GM23248 (cell line): ENCODE results near the gene METTL25. TPM values are rescaled to one million over a fixed set of nuclear protein-coding genes. Genes with fewer than 3 reads are reported as not detected.

ENCODE experiments used
- DNase-seq: peaks from one replicate; pipeline ENCODE4 v3.0.0-alpha.2; 2015
- H2AFZ ChIP-seq: fragments of 200-600 bp; sonication (generic); 2 replicates; pipeline ENCODE4 v1.6.1; 2016; ENCODE audit warnings: antibody characterized with exemption
- H3F3A ChIP-seq: fragments of 200-600 bp; sonication (generic); 2 replicates; pipeline ENCODE4 v1.6.1; 2016; ENCODE audit warnings: mild to moderate bottlenecking, antibody characterized with exemption, mixed run types; ENCODE audit not compliant: insufficient read depth
- H3K27ac ChIP-seq: fragments of 200-600 bp; sonication (generic); 2 replicates; pipeline ENCODE4 v1.5.1; 2016; ENCODE audit warnings: mild to moderate bottlenecking
- H3K27me3 ChIP-seq: fragments of 200-600 bp; sonication (generic); replicated peaks from 2 replicates; pipeline ENCODE4 v1.6.1; 2016; ENCODE audit warnings: mild to moderate bottlenecking; ENCODE audit not compliant: insufficient read depth
- H3K36me3 ChIP-seq: fragments of 200-600 bp; sonication (generic); 2 replicates; pipeline ENCODE4 v1.6.1; 2016; ENCODE audit warnings: low read depth, mild to moderate bottlenecking
- H3K4me1 ChIP-seq: fragments of 200-600 bp; sonication (generic); 2 replicates; pipeline ENCODE4 v1.6.1; 2016; ENCODE audit warnings: mild to moderate bottlenecking; ENCODE audit not compliant: insufficient read depth
- H3K4me2 ChIP-seq: fragments of 200-600 bp; sonication (generic); one replicate; pipeline ENCODE4 v1.6.1; 2016; ENCODE audit warnings: mild to moderate bottlenecking; ENCODE audit not compliant: unreplicated experiment
- H3K4me3 ChIP-seq: fragments of 200-600 bp; sonication (generic); 2 replicates; pipeline ENCODE4 v1.5.1; 2016; ENCODE audit warnings: mild to moderate bottlenecking
- H3K79me2 ChIP-seq: fragments of 200-600 bp; sonication (generic); 2 replicates; pipeline ENCODE4 v1.6.1; 2016; ENCODE audit warnings: mild to moderate bottlenecking; ENCODE audit not compliant: insufficient read depth
- H3K9ac ChIP-seq: fragments of 200-600 bp; sonication (generic); 2 replicates; pipeline ENCODE4 v1.6.1; 2016; ENCODE audit warnings: mild to moderate bottlenecking
- H3K9me2 ChIP-seq: fragments of 200-600 bp; sonication (generic); 2 replicates; pipeline ENCODE4 v1.6.1; 2016; ENCODE audit warnings: mixed run types, mild to moderate bottlenecking, moderate library complexity; ENCODE audit not compliant: insufficient read depth
- H3K9me3 ChIP-seq: fragments of 200-600 bp; sonication (generic); one replicate; pipeline ENCODE4 v1.6.1; 2017; ENCODE audit warnings: low read depth
- H4K20me1 ChIP-seq: fragments of 200-600 bp; sonication (generic); 2 replicates; pipeline ENCODE4 v1.6.0; 2016; ENCODE audit not compliant: insufficient read depth
- EZH2 ChIP-seq: fragments of 200-600 bp; sonication (generic); IDR thresholded peaks from 2 replicates; pipeline ENCODE4 v1.6.1; 2018; ENCODE audit warnings: antibody characterized with exemption, mild to moderate bottlenecking; ENCODE audit not compliant: insufficient read depth, poor library complexity, severe bottlenecking
- EZH2phosphoT487 ChIP-seq: fragments of 200-600 bp; sonication (generic); IDR thresholded peaks from 2 replicates; pipeline ENCODE4 v1.6.1; 2018; ENCODE audit warnings: antibody characterized with exemption, moderate library complexity, mild to moderate bottlenecking, low read depth; ENCODE audit not compliant: insufficient read depth
- WGBS, 2 experiments: methylation state at CpG; one replicate each; pipeline ENCODE4 v1.1.6; 2015 to 2017; ENCODE audit warnings: low lambda C conversion rate in 2 of 2, low coverage in 1 of 2; ENCODE audit errors: missing lambda C conversion rate in 2 of 2; 5-methylcytosine and 5-hydroxymethylcytosine counted together
- in situ Hi-C: fragments of 300-500 bp; cut with MboI; formaldehyde crosslinking; loops from 2 replicates; pipeline ENCODE4 v1.15.0; 2020
- polyA plus RNA-seq: library from polyadenylated mRNA; unstranded; fragments of >200 nt; fragmentation: Nextera tagmentation; extraction: Ambion mirVana; gene quantifications from 2 replicates; pipeline ENCODE4 v1.2.1, GENCODE V29; 2016
- total RNA-seq: library from RNA; depleted of rRNA; stranded (reverse); fragments of >200 nt; shearing (Covaris generic); gene quantifications from 2 replicates; pipeline ENCODE4 v1.2.3, GENCODE V29; 2014

METTL25 gene
- total and polyA plus RNA-seq, 2 experiments from 2014 or later, result 5.6 to 6.9 TPM

GRCh38 chr12:82505150-82505549, 146.8 kb downstream of the METTL25 start:
- H3K27me3 ChIP-seq, result no peaks in the 10 kb centered on the region

GRCh38 chr12:82507686-82508085, 149.4 kb downstream of the METTL25 start:
- H3F3A ChIP-seq, result no peaks in the 10 kb centered on the region
- H3K4me2 ChIP-seq, result no peak overlapping the region
- 21 to 25% methylated on average over 2 of the region's 2 CpGs for WGBS, 2 experiments
- in situ Hi-C loops, result no loop called here
- no peaks in the 10 kb centered on the region for H4K20me1 ChIP-seq
- DNase-seq, result no peak
- no peaks in the 10 kb centered on the region for H3K27me3 ChIP-seq
- no peak overlapping the region for H3K4me3 ChIP-seq
- TF ChIP-seq EZH2 (no peak), EZH2phosphoT487 (no peak)
- no peaks in the 10 kb centered on the region for H3K9me3 ChIP-seq
- H3K79me2 ChIP-seq, result no peaks in the 10 kb centered on the region
- no peaks in the 10 kb centered on the region; the same call in 1 of the 2 replicates for H3K9me2 ChIP-seq
- no peak overlapping the region for H3K27ac ChIP-seq
- H3K4me1 ChIP-seq, result no peaks in the 10 kb centered on the region
- no peak overlapping the region for H2AFZ ChIP-seq
- no peaks in the 10 kb centered on the region for H3K36me3 ChIP-seq
- no peak overlapping the region for H3K9ac ChIP-seq

More at GRCh38 chr12:82505150-82505549, 146.8 kb downstream of the METTL25 start:
- WGBS, 2 experiments, result 67% methylated on average over 3 of the region's 3 CpGs
- Histone ChIP-seq H3K9me2 (no peaks in the 10 kb centered on the region; the same call in 1 of the 2 replicates), H3K4me3 (no peak overlapping the region), H3K79me2 (no peaks in the 10 kb centered on the region), H3K9ac (no peak overlapping the region), H3F3A (no peaks in the 10 kb centered on the region), H4K20me1 (no peaks in the 10 kb centered on the region), H3K27ac (no peak overlapping the region), H3K4me2 (no peak overlapping the region), H3K9me3 (no peaks in the 10 kb centered on the region), H3K36me3 (no peaks in the 10 kb centered on the region), H2AFZ (no peak overlapping the region), H3K4me1 (no peaks in the 10 kb centered on the region)
- no peak for TF ChIP-seq EZH2
- no peak for TF ChIP-seq EZH2phosphoT487
- DNase-seq, result no peak
- in situ Hi-C loops, result no loop called here

- TF ChIP-seq EZH2 (no peak), EZH2phosphoT487 (no peak)
- in situ Hi-C loops, result no loop called here
- Histone ChIP-seq H3K9me2 (no peaks in the 10 kb centered on the region; the same call in 1 of the 2 replicates), H3K79me2 (no peaks in the 10 kb centered on the region), H3K36me3 (no peaks in the 10 kb centered on the region), H3K9me3 (no peaks in the 10 kb centered on the region), H3K27ac (no peak overlapping the region), H2AFZ (no peak overlapping the region), H4K20me1 (no peaks in the 10 kb centered on the region), H3K4me2 (no peak overlapping the region), H3K27me3 (no peaks in the 10 kb centered on the region), H3K9ac (no peak overlapping the region), H3K4me3 (no peak overlapping the region), H3K4me1 (no peaks in the 10 kb centered on the region), H3F3A (no peaks in the 10 kb centered on the region)
- 41 to 51% methylated on average over 1 of the region's 1 CpG for WGBS, 2 experiments
- DNase-seq, result no peak
Observed at GRCh38 chr12:82510386-82510785, 152.1 kb downstream of the METTL25 start.

GRCh38 chr12:82514880-82515279, 156.6 kb downstream of the METTL25 start:
- Histone ChIP-seq H3K9ac (no peak overlapping the region), H3K27ac (no peak overlapping the region), H3K4me3 (no peak overlapping the region), H3K9me2 (no peaks in the 10 kb centered on the region), H2AFZ (no peak overlapping the region), H3K27me3 (no peaks in the 10 kb centered on the region), H3K79me2 (no peaks in the 10 kb centered on the region), H3K4me1 (no peaks in the 10 kb centered on the region), H3K9me3 (no peaks in the 10 kb centered on the region), H3K36me3 (no peaks in the 10 kb centered on the region), H4K20me1 (no peaks in the 10 kb centered on the region), H3K4me2 (no peak overlapping the region), H3F3A (no peaks in the 10 kb centered on the region)
- no peak for DNase-seq
- WGBS, 2 experiments, result 62 to 79% methylated on average over 1 of the region's 1 CpG
- in situ Hi-C loops, result no loop called here
- TF ChIP-seq EZH2phosphoT487 (no peak), EZH2 (no peak)

- Histone ChIP-seq H4K20me1 (no peaks in the 10 kb centered on the region), H3K27ac (no peak overlapping the region), H3K9me3 (no peaks in the 10 kb centered on the region), H3K9me2 (no peaks in the 10 kb centered on the region), H3K36me3 (no peaks in the 10 kb centered on the region), H3K4me2 (no peak overlapping the region), H2AFZ (no peak overlapping the region), H3K9ac (no peak overlapping the region), H3F3A (no peaks in the 10 kb centered on the region), H3K79me2 (no peaks in the 10 kb centered on the region), H3K27me3 (no peaks in the 10 kb centered on the region), H3K4me1 (no peaks in the 10 kb centered on the region), H3K4me3 (no peak overlapping the region)
- WGBS, 2 experiments, result 71 to 80% methylated on average over 2 of the region's 2 CpGs
- no peak for DNase-seq
- in situ Hi-C loops, result no loop called here
- TF ChIP-seq EZH2, result no peak
- TF ChIP-seq EZH2phosphoT487, result no peak
Observed at GRCh38 chr12:82515652-82516051, 157.3 kb downstream of the METTL25 start.
